GM21737 (cell line): ENCODE measurements around the gene COX10.

ENCODE experiments used
- ATAC-seq: cut with Tn5 transposase; IDR thresholded peaks from one replicate; pipeline ENCODE4 v1.9.1; 2021; ENCODE audit warnings: mild to moderate bottlenecking, moderate library complexity; ENCODE audit not compliant: unreplicated experiment

COX10 gene

GRCh38 chr17:14245002-14245401, 175.7 kb downstream of the COX10 start:
- ATAC-seq = no peak

- ATAC-seq = no peak
Observed at GRCh38 chr17:14245629-14246028, 176.3 kb downstream of the COX10 start.
